Kidney glomerular epithelial cell (primary cell): ENCODE data around the gene FOSL1.

Source experiments
- DNase-seq: peaks from one replicate; lab custom pipeline; 2025; lab: John Stamatoyannopoulos, UW

The FOSL1 gene

GRCh38 chr11:65919573-65920371, 19.6 kb upstream of the FOSL1 start:
- DNase-seq, result no peak

- peak; percentile 94 for DNase-seq
Observed at GRCh38 chr11:65919141-65919572, 19.0 kb upstream of the FOSL1 start, which contains the start of gene DRAP1. Gene DRAP1 (plus strand): TSS chr11:65919426. CDS start chr11:65919502, 76 bp downstream.

GRCh38 chr11:65918211-65919140, 18.3 kb upstream of the FOSL1 start, which contains the start of gene C11orf68:
Gene C11orf68 (minus strand): TSS chr11:65919062. CDS start chr11:65919031, 31 bp downstream.
- DNase-seq, result no peak

- no peak for DNase-seq
Observed at GRCh38 chr11:65917434-65918210, 17.4 kb upstream of the FOSL1 start.

- DNase-seq, result no peak
Observed at GRCh38 chr11:65917077-65917433, 16.9 kb upstream of the FOSL1 start.

GRCh38 chr11:65916391-65916790, 16.2 kb upstream of the FOSL1 start:
- DNase-seq, result no peak

- DNase-seq, result peak; percentile 95
Observed at GRCh38 chr11:65915821-65916251, 15.6 kb upstream of the FOSL1 start.

GRCh38 chr11:65915101-65915820, 15.1 kb upstream of the FOSL1 start:
- no peak for DNase-seq

- DNase-seq, result no peak
Observed at GRCh38 chr11:65912845-65913244, 12.7 kb upstream of the FOSL1 start.

- peak; percentile 50 for DNase-seq
Observed at GRCh38 chr11:65911682-65912568, 11.7 kb upstream of the FOSL1 start.

GRCh38 chr11:65907878-65908277, 7.7 kb upstream of the FOSL1 start:
- no peak for DNase-seq

GRCh38 chr11:65906602-65907001, 6.4 kb upstream of the FOSL1 start:
- no peak for DNase-seq

GRCh38 chr11:65903715-65904114, 3.5 kb upstream of the FOSL1 start:
- no peak for DNase-seq

GRCh38 chr11:65903068-65903481, 2.9 kb upstream of the FOSL1 start:
- DNase-seq, result peak; percentile 76

GRCh38 chr11:65900899-65901180, 652 bp upstream of the FOSL1 start:
- no peak for DNase-seq

- DNase-seq, result peak; percentile 58
Observed at GRCh38 chr11:65899356-65900124, 648 bp downstream of the FOSL1 start.

- no peak for DNase-seq
Observed at GRCh38 chr11:65898656-65899355, 1.4 kb downstream of the FOSL1 start.

- DNase-seq, result no peak
Observed at GRCh38 chr11:65897020-65897471, 3.1 kb downstream of the FOSL1 start.
